Measurements from ENCODE around the gene NOVA2.

NOVA2 gene

DNA sequence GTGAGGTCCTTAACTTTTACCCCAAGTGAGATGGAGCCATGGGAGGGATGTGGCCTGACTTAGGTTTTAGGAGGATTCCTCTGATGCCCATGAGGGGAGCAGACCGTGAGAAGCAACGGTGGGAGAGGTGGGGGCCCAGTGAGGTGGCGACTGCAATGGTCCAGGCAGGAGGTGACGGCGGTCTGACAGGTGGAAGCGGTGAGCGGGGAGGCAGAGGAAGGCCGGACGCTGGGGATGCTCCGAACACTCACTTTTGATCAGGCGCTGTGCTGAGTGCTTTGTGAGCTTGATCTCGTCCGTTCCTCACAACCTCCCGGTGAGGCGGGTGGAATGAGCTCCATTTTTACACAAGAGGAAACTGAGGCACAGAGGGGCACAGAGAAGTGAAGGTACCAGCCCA lies 11.6 kb downstream of the NOVA2 start:
- H3K4me3 ChIP-seq (ENCODE audit: low read depth, low read length) = no peak overlapping the region
- TF ChIP-seq, protein P1, sequence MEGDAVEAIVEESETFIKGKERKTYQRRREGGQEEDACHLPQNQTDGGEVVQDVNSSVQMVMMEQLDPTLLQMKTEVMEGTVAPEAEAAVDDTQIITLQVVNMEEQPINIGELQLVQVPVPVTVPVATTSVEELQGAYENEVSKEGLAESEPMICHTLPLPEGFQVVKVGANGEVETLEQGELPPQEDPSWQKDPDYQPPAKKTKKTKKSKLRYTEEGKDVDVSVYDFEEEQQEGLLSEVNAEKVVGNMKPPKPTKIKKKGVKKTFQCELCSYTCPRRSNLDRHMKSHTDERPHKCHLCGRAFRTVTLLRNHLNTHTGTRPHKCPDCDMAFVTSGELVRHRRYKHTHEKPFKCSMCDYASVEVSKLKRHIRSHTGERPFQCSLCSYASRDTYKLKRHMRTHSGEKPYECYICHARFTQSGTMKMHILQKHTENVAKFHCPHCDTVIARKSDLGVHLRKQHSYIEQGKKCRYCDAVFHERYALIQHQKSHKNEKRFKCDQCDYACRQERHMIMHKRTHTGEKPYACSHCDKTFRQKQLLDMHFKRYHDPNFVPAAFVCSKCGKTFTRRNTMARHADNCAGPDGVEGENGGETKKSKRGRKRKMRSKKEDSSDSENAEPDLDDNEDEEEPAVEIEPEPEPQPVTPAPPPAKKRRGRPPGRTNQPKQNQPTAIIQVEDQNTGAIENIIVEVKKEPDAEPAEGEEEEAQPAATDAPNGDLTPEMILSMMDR (conservative IDR thresholded peaks at IDR 0.05; ENCODE audit: low read depth, low read length) = no peak
- DNase-seq (ENCODE audit: low read depth) = no peak

DNA sequence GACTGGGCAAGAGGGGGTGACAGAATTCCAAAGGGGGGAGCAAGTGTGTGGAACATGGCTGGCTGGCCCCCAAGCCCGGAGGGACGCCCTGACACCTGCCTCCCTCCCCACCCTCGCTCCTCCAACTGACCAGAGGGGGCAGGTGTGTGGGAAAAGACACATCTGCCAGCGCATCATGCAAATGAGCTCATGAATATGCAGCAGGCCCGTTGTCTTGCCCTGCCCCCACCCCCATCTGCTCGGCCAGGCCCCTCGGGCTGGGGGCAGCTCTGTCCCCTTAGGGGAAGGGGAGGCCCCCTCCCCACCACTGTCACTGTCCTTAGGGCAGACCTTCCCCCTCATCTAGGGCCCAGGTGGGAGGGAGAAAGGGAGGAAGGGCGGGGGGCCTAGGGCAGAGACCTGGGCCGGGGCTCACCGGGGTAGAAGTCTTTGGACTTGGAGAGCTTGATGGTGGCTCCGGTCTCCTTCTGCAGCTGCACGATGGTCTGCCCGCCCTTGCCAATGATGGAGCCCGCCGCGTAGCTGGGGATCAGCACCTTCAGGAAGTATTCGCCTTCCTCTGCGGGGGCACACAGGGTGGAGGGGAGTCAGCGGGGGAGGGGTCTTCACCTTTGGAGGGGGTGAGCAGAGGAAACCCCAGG lies 12.9 kb downstream of the NOVA2 start:
- TF ChIP-seq, protein P1 (conservative IDR thresholded peaks at IDR 0.05; ENCODE audit: low read depth, low read length) = no peak
- no peak overlapping the region for H3K4me3 ChIP-seq (ENCODE audit: low read depth, low read length)
- DNase-seq (ENCODE audit: low read depth) = no peak

DNA sequence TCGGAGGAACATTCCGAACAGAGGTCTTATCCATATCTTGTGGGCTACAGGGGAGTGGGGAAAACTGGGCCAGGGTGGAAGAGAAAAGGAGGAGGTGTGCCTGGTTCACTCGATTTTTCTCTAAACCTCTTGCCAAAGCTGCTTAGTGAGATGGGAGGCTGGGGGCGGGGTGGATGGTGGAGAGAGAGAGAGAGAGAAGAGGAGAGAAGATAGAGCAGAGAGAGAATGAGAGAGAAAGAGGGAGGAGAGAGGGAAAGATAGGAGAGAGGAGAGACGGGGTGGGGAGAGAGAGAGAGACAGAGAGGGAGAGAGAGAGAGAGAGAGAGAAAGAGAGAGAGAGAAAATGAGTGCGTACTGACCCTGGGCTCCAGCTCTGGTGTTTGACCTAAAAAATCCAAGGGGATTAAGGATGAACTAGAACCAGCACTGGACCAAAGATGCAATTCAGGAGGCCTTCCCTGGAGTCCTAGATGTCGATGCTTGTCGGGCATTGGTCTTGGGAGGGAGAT lies 14.1 kb downstream of the NOVA2 start:
- H3K4me3 ChIP-seq (ENCODE audit: low read depth, low read length) = no peak overlapping the region
- no peak for DNase-seq (ENCODE audit: low read depth)
- TF ChIP-seq, protein P1 (conservative IDR thresholded peaks at IDR 0.05; ENCODE audit: low read depth, low read length) = no peak

DNA sequence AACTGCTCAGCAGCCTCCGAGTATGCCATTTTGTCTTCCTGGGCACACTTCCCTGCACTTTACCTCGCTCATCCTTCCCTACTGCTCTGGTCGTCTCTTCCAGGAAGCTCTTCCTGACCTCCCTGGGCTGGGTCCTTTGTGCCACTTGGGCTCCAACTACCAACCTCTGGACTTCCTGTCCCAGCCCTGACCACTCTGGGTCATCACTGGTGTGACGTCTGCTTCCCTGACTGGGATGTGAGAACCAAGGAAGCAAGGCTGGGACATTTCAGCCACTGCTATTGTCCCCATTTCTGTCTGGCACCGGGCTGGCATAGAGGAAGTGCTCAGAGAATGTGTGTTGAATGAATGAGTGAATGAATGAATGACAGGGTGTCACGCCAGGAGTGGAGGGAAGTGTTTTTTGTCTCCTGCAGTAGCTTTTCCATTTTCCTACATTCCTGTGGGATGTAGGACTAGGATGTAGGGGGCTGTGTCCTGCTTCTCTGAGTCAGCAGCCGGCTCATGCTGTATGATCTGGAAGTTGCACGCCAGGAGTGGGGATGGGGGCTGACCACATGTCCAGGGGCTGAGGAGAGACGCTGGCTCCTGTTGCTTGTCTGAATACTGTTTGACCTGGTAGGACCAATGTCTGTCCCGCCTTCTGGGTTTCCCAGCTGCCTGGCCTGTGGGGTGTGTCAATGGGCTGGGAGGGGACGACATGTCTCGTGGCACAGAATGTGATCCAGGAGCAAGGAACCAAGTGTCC lies 14.7 kb downstream of the NOVA2 start:
- TF ChIP-seq, protein P1 (conservative IDR thresholded peaks at IDR 0.05; ENCODE audit: low read depth, low read length) = no peak
- no peak for DNase-seq (ENCODE audit: low read depth)
- no peak overlapping the region for H3K4me3 ChIP-seq (ENCODE audit: low read depth, low read length)

DNA sequence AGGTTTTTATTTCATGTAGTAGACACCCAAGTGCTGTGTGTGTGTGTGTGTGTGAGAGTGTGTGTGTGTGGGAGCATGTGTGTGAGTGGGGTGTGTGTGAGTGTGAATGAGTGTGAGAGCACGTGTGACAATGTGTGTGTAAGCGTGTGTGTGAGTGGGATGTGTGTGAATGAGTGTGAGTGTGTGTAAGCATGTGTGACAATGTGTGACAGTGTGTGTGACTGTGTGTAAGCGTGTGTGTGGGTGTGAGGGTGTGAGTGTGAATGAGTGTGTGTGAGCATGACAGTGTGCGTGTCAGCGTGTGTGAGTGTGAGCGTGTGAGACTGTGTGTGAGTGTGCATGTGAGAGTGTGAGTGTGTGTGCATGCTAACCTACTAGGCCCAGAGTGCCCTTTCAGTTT lies 15.3 kb downstream of the NOVA2 start:
- no peak overlapping the region for H3K4me3 ChIP-seq (ENCODE audit: low read depth, low read length)
- TF ChIP-seq, protein P1 (conservative IDR thresholded peaks at IDR 0.05; ENCODE audit: low read depth, low read length) = no peak
- no peak for DNase-seq (ENCODE audit: low read depth)

DNA sequence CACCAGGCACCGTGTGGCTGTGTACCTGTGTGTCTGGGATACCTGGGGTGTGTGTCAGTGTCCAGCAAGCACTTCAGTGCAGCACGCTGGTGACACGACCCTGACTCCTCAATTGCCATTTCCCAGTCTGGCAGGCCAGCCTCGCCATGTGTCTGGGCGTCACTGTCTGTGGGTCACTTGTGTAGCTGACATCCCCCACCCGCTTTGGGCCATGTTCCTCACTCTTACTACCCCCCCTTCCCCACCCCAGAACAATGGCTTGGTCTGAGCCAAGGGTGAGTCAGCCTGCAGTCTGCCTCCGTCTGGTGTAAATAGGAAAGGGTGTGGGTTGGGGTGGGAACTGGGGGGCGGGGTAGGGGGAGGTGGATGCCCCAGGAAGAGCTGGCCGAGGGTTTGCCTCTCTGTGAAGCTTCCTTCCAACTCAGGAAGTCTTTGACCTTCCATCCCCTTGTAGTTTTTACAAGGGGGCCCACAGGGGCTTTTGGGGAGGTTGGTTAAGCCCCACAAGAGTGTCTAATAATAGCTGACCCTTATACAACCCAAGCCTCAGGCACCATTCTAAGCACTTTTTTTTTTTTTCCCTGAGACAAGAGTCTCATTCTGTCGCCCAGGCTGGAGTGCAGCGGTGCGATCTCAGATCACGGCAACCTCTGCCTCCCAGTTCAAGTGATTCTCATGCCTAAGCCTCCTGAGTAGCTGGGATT lies 17.6 kb downstream of the NOVA2 start:
- H3K4me3 ChIP-seq (ENCODE audit: low read depth, low read length) = no peak overlapping the region
- TF ChIP-seq, protein P1 (conservative IDR thresholded peaks at IDR 0.05; ENCODE audit: low read depth, low read length) = no peak
- DNase-seq (ENCODE audit: low read depth) = no peak
